GM13977 (cell line): ENCODE results near the gene ZNF446.
"Not testable (repeated sequence)": the region's sequence is repeated elsewhere in the genome, so short reads cannot be mapped to it uniquely, and the experiment has no call there.

Experiments
- DNase-seq: peaks from one replicate; pipeline ENCODE4 v3.0.0; 2012; ENCODE audit warnings: low spot score
- in situ Hi-C: fragments of 300-500 bp; cut with MboI; formaldehyde crosslinking; loops from one replicate; pipeline ENCODE4 v1.12.0; 2022; ENCODE audit warnings: low sequenced_read_pairs, low pct_unique_long_range_greater_than_20kb, mixed read lengths, inconsistent platforms; ENCODE audit not compliant: unreplicated experiment
- TF ChIP-seq, protein P1 (sequence below): IDR thresholded peaks from 2 replicates; pipeline ENCODE4 v1.5.1; 2012; ENCODE audit warnings: mild to moderate bottlenecking, control low read depth; ENCODE audit not compliant: insufficient read depth; ENCODE audit errors: extremely low read depth, missing control alignments

The ZNF446 gene

DNA sequence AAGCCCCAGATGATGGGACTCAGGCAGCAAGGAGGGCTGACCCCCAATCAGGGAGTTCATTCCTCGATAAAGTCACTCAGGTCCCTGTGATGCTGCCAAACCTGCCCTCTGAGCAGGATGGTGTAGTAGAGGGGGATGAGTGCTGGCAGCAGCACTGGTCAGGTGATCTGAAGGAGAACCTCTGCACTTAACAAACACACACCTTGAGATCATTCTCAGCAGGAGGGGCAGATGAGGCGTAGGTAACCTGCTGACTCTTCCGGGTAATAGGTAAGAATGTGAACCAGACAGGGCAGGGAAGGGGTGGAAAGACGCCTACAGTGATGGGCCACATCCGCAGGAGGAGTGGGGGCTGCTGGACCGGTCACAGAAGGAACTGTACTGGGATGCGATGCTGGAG is 3.2 kb downstream of the ZNF446 start:
- TF ChIP-seq, protein P1, sequence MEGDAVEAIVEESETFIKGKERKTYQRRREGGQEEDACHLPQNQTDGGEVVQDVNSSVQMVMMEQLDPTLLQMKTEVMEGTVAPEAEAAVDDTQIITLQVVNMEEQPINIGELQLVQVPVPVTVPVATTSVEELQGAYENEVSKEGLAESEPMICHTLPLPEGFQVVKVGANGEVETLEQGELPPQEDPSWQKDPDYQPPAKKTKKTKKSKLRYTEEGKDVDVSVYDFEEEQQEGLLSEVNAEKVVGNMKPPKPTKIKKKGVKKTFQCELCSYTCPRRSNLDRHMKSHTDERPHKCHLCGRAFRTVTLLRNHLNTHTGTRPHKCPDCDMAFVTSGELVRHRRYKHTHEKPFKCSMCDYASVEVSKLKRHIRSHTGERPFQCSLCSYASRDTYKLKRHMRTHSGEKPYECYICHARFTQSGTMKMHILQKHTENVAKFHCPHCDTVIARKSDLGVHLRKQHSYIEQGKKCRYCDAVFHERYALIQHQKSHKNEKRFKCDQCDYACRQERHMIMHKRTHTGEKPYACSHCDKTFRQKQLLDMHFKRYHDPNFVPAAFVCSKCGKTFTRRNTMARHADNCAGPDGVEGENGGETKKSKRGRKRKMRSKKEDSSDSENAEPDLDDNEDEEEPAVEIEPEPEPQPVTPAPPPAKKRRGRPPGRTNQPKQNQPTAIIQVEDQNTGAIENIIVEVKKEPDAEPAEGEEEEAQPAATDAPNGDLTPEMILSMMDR, result no peak
- in situ Hi-C loops, result no loop called here
- no peak for DNase-seq

DNA sequence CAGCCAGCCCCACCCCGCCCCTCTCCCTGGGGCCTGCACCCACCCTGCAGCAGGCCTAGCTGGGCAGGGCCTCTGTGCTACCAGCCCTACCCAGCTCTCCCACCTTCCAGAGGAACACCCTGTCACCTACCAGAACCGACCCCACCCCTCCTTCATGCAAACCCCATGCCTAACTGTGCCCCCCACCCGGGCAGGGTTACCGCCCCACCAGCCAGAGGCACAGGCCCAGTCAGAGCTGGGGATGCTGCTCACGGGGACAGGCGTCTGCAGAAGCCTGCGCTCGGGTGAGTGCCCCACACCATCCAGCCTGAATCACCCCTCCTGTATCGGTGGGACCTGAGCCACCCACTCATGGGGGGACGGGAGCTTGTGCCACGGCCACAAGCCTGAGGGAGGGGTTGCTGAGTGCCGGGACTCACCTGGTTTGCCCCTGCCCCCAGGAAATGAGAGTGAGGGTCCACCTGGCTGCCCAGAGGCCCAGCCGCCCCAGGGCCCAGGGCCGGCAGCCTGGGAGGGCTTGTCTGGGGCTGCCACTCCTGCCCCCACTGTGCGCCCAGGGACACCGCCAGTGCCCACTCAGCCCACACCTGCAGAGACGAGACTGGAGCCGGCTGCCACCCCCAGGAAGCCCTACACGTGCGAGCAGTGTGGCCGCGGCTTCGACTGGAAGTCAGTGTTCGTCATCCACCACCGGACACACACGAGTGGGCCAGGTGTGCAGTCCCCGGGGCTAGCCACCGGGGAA is 3.8 kb downstream of the ZNF446 start:
- in situ Hi-C loops, result no loop called here
- DNase-seq, result no peak
- TF ChIP-seq, protein P1, result no peak

DNA sequence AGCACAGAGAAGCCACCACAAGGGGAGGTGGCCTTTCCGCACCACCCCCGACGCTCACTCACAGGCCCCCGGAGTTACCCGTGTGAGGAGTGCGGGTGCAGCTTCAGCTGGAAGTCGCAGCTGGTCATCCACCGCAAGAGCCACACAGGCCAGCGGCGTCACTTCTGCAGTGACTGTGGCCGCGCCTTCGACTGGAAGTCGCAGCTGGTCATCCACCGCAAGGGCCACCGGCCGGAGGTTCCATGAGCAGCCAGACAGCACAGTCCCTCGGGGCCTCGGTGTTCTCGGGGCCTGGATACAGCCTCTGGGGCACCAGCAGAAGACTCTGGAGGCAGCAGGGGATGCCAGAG is 4.3 kb downstream of the ZNF446 start:
- TF ChIP-seq, protein P1, result no peak
- no peak for DNase-seq
- in situ Hi-C loops, result no loop called here

- TF ChIP-seq, protein P1, result no peak
- in situ Hi-C loops, result no loop called here
- DNase-seq, result no peak
Measured at GRCh38 chr19:58480831-58481230, 4.7 kb downstream of the ZNF446 start.

- in situ Hi-C loops, result no loop called here
- no peak for DNase-seq
- TF ChIP-seq, protein P1, result no peak
Measured at GRCh38 chr19:58482372-58482771, 6.2 kb downstream of the ZNF446 start.

DNA sequence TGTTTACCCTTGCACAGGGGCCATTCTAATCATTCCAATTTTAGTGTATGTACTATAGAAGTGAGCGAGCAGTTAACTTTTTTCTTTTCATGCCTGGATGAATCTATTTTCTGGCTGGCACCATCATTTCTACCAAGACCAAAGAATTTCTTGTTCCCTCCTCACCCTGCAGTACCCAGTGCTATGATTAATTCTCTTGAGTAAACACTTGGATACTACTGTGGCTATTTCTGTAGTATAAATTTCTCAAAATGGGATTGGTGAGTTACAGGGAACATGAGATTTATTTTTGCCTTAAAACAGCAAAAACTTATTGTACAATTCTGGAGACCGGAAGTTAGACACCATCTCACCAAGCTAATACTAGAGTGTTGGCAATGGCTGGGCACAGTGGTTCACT is 7.6 kb downstream of the ZNF446 start:
- no peak for DNase-seq

GRCh38 chr19:58484349-58484748 is 8.2 kb downstream of the ZNF446 start:
- DNase-seq, in situ Hi-C loops: not testable (repeated sequence)

More for the DNA sequence above, 7.6 kb downstream of the ZNF446 start:
- in situ Hi-C loops, result no loop called here
- TF ChIP-seq, protein P1, result no peak
